Hepatic stellate cell (primary cell): Measurements from ENCODE around the gene CSF3R.

ENCODE experiments used
- DNase-seq: peaks from one replicate; pipeline ENCODE4 v3.0.0; 2011; ENCODE audit warnings: low spot score

Gene CSF3R

DNA sequence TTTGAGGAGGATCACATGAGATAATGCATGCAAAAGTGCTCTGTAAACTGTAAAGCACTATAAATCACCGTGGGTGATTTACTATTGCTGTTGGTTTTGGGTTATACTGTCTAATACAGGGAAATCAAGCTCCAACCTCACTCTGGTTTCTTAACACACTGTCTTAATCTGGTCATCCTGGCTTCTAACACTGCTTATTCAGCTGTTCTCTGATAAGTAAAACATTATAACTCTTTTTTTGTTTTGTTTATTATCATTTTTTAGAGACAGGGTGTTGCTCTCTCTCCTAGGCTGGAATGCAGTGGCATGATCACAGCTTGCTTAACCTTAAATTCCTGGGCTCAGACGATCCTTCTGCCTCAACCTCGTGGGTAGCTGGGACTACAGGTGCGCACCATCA lies 63.1 kb downstream of the CSF3R start:
- no peak for DNase-seq

DNA sequence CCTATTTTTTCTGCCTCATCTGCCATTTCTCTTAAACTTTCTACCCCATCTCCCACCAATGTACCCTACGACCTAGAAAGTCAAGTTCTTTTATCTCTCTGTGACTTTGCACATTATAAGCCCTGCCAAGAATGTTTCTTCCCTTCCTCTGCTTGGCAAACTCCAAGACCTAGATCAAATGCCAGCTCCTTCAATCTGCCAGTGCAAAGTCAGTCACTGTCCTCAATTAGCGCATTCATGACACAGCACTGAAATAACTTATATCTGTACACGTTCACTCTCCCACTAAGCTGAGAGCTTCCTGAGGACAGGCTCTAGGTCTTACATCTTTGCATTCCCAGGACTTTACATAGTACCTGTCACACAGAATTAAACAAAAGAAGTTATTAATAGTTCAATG lies 63.6 kb downstream of the CSF3R start:
- DNase-seq, result no peak

DNA sequence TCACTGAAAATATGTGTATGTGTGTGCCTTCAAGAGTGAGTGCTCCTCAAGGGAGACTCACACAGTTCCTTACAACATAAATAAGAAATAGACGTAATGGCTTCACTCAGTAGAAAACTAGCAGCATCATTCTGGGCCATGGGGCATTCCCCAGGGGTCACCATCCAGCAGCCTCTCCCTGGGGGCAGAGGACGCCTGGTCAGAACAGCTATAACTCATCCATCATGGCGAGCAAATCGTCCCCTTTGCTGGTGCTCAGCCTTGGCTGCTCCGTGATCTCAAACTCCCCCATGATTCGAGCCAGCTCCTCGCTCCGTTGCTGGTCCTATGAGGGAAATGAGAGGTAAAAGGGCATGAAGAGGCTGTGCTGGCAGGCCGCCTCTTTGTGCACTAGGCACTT lies 64.8 kb downstream of the CSF3R start:
- DNase-seq, result no peak
